ENCODE measurements around the gene RANBP3. TPM values are rescaled to one million over a fixed set of nuclear protein-coding genes. Genes with fewer than 3 reads are reported as not detected.

The RANBP3 gene
- total RNA-seq, 1 experiment from 2014 or later: 62.4 TPM

- Histone ChIP-seq H3K9me3 (ENCODE audit: control insufficient read depth in 1 of 2, insufficient read depth in 1 of 2, low read depth in 1 of 2, low read length in 2 of 2) (no peaks in the 10 kb centered on the region), H3K36me3 (ENCODE audit: control insufficient read depth in 1 of 2, insufficient read depth in 2 of 2, low read length in 2 of 2) (no peaks in the 10 kb centered on the region), H3K9ac (ENCODE audit: low read length) (no peak overlapping the region), H3K4me3 (replicated peaks in 1 of 2; ENCODE audit: low read depth in 1 of 2, low read length in 2 of 2) (no peak overlapping the region), H3K9me2 (ENCODE audit: insufficient read depth) (no peaks in the 10 kb centered on the region), H3K27ac (ENCODE audit: low read depth, low read length) (no peak overlapping the region), H4K20me1 (ENCODE audit: insufficient read depth) (no peaks in the 10 kb centered on the region), H3K79me2 (ENCODE audit: insufficient read depth, low read length) (no peaks in the 10 kb centered on the region), H3K4me2 (ENCODE audit: low read length) (no peak overlapping the region), H2AFZ (ENCODE audit: low read depth, low read length, poor library complexity, severe bottlenecking) (no peak overlapping the region), H3K4me1 (ENCODE audit: control insufficient read depth in 1 of 2, insufficient read depth in 2 of 2, low read length in 2 of 2) (no peaks in the 10 kb centered on the region), H3K27me3 (ENCODE audit: insufficient read depth, low read length) (no peaks in the 10 kb centered on the region)
- POLR2A ChIA-PET: no interaction called here
- intact Hi-C loops (cut with micrococcal nuclease): no loop called here
- RAD21 ChIA-PET (ENCODE audit: low non-redundant PET in 1 of 2, low total read pairs in 2 of 2, uncharacterized antibody in 2 of 2, unreplicated experiment in 2 of 2): no interaction called here
- BruUV-seq (replicated peaks): no TSS peak
- no peak for TF ChIP-seq CEBPB (IDR thresholded peaks at IDR 0.05; ENCODE audit: low read depth)
- TF ChIP-seq, protein P1, sequence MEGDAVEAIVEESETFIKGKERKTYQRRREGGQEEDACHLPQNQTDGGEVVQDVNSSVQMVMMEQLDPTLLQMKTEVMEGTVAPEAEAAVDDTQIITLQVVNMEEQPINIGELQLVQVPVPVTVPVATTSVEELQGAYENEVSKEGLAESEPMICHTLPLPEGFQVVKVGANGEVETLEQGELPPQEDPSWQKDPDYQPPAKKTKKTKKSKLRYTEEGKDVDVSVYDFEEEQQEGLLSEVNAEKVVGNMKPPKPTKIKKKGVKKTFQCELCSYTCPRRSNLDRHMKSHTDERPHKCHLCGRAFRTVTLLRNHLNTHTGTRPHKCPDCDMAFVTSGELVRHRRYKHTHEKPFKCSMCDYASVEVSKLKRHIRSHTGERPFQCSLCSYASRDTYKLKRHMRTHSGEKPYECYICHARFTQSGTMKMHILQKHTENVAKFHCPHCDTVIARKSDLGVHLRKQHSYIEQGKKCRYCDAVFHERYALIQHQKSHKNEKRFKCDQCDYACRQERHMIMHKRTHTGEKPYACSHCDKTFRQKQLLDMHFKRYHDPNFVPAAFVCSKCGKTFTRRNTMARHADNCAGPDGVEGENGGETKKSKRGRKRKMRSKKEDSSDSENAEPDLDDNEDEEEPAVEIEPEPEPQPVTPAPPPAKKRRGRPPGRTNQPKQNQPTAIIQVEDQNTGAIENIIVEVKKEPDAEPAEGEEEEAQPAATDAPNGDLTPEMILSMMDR (IDR thresholded peaks at IDR 0.05 in 2 of 3, conservative IDR thresholded peaks at IDR 0.05 in 1 of 3; ENCODE audit: borderline replicate concordance in 1 of 3, insufficient read depth in 1 of 3, low read depth in 2 of 3, low read length in 2 of 3): no peak
- no peak for TF ChIP-seq JUND (IDR thresholded peaks at IDR 0.05)
- no peak for TF ChIP-seq SIN3A (IDR thresholded peaks at IDR 0.05; ENCODE audit: low read depth)
- TF ChIP-seq SRF (IDR thresholded peaks at IDR 0.05; ENCODE audit: low read depth): no peak
- TF ChIP-seq CBX3 (IDR thresholded peaks at IDR 0.05; ENCODE audit: low read depth): no peak
- TF ChIP-seq, protein P2, sequence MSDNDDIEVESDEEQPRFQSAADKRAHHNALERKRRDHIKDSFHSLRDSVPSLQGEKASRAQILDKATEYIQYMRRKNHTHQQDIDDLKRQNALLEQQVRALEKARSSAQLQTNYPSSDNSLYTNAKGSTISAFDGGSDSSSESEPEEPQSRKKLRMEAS (IDR thresholded peaks at IDR 0.05): no peak
- TF ChIP-seq ATF3 (IDR thresholded peaks at IDR 0.05): no peak
- TF ChIP-seq POLR2A (IDR thresholded peaks at IDR 0.05; ENCODE audit: borderline replicate concordance, extremely low read depth, insufficient read depth, insufficient read length): no peak
- no peak for TF ChIP-seq FOSL1 (IDR thresholded peaks at IDR 0.05; ENCODE audit: low read depth)
- TF ChIP-seq POLR2AphosphoS5 (IDR thresholded peaks at IDR 0.05; ENCODE audit: low read depth, low read length): no peak
- TF ChIP-seq, protein P3, sequence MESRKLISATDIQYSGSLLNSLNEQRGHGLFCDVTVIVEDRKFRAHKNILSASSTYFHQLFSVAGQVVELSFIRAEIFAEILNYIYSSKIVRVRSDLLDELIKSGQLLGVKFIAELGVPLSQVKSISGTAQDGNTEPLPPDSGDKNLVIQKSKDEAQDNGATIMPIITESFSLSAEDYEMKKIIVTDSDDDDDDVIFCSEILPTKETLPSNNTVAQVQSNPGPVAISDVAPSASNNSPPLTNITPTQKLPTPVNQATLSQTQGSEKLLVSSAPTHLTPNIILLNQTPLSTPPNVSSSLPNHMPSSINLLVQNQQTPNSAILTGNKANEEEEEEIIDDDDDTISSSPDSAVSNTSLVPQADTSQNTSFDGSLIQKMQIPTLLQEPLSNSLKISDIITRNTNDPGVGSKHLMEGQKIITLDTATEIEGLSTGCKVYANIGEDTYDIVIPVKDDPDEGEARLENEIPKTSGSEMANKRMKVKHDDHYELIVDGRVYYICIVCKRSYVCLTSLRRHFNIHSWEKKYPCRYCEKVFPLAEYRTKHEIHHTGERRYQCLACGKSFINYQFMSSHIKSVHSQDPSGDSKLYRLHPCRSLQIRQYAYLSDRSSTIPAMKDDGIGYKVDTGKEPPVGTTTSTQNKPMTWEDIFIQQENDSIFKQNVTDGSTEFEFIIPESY (IDR thresholded peaks at IDR 0.05; ENCODE audit: extremely low read depth, insufficient replicate concordance, low read length): no peak
- no peak for TF ChIP-seq SP1 (IDR thresholded peaks at IDR 0.05; ENCODE audit: low read depth)
- TF ChIP-seq EZH2 (IDR thresholded peaks at IDR 0.05): no peak
- no peak for TF ChIP-seq EGR1 (IDR thresholded peaks at IDR 0.05; ENCODE audit: low read depth)
- TF ChIP-seq EZH2phosphoT487 (IDR thresholded peaks at IDR 0.05; ENCODE audit: borderline replicate concordance): no peak
- TF ChIP-seq ELF1 (IDR thresholded peaks at IDR 0.05; ENCODE audit: borderline replicate concordance, low read depth): no peak
- no peak for TF ChIP-seq ZFX (IDR thresholded peaks at IDR 0.05)
- ATAC-seq (no peak), DNase-seq (ENCODE audit: low read depth, low spot score) (no peak)
- CTCF ChIA-PET: interaction anchor here (0.6 to 1.3 kb wide), 2 partner anchors 17 to 24 kb away, joined by 3 to 4 read pairs; no protein-coding TSS in a partner anchor
Measured at GRCh38 chr19:6005321-6006069, 27.6 kb upstream of the RANBP3 start.

All from HCT116 (cell line).